SU-DHL-6 (cell line): ENCODE measurements around the gene SORCS2.

ENCODE experiments used
- H2AFZ ChIP-seq: fragments of 200-600 bp; sonication (generic); 2 replicates; pipeline ENCODE4 v1.6.1; 2014; ENCODE audit warnings: low read depth, mild to moderate bottlenecking, moderate library complexity, mixed read lengths, antibody characterized with exemption, low read length; ENCODE audit not compliant: severe bottlenecking
- H3F3A ChIP-seq: fragments of 200-600 bp; shearing (Covaris generic); 2 replicates; pipeline ENCODE4 v1.6.0; 2016; ENCODE audit warnings: antibody characterized with exemption, mild to moderate bottlenecking; ENCODE audit not compliant: insufficient read depth
- H3K27ac ChIP-seq: fragments of 200-600 bp; sonication (generic); 2 replicates; pipeline ENCODE4 v1.5.1; 2016; ENCODE audit warnings: low read depth, mild to moderate bottlenecking, low read length, moderate library complexity, mixed read lengths
- H3K27me3 ChIP-seq: fragments of 200-600 bp; sonication (generic), shearing (Covaris generic); 2 replicates; pipeline ENCODE4 v1.6.0; 2014; ENCODE audit warnings: mild to moderate bottlenecking, low read length
- H3K36me3 ChIP-seq: fragments of 200-600 bp; sonication (generic); 2 replicates; pipeline ENCODE4 v1.6.1; 2014; ENCODE audit warnings: mild to moderate bottlenecking, low read length, mixed read lengths
- H3K4me2 ChIP-seq: fragments of 300-600, 200-600 bp; shearing (Covaris generic), sonication (generic); 2 replicates; pipeline ENCODE4 v1.6.0; 2014; ENCODE audit warnings: low read length, low read depth, mild to moderate bottlenecking; ENCODE audit not compliant: poor library complexity, severe bottlenecking
- H3K4me3 ChIP-seq: fragments of 200-600 bp; sonication (generic); 2 replicates; pipeline ENCODE4 v1.5.1; 2014; ENCODE audit warnings: antibody characterized with exemption, low read length, mild to moderate bottlenecking, mixed read lengths; ENCODE audit not compliant: insufficient read depth, poor library complexity, severe bottlenecking
- H3K79me2 ChIP-seq: fragments of 200-600 bp; sonication (generic); 2 replicates; pipeline ENCODE4 v1.6.1; 2014; ENCODE audit warnings: mild to moderate bottlenecking, low read length, moderate library complexity; ENCODE audit not compliant: insufficient read depth
- H3K9ac ChIP-seq: fragments of 200-600 bp; sonication (generic); 2 replicates; pipeline ENCODE4 v1.7.0; 2014; ENCODE audit warnings: mild to moderate bottlenecking, low read length
- H3K9me2 ChIP-seq: fragments of 200-600 bp; sonication (generic); replicated peaks from 2 replicates; pipeline ENCODE4 v1.6.1; 2014; ENCODE audit warnings: low read length; ENCODE audit not compliant: insufficient read depth
- H3K9me3 ChIP-seq: fragments of 200-600 bp; sonication (generic); 2 replicates; pipeline ENCODE4 v1.6.1; 2014; ENCODE audit warnings: low read length, mixed read lengths; ENCODE audit not compliant: insufficient read depth
- H4K20me1 ChIP-seq: fragments of 200-600 bp; sonication (generic); 2 replicates; pipeline ENCODE4 v1.6.1; 2014; ENCODE audit warnings: low read depth, mild to moderate bottlenecking, antibody characterized with exemption, low read length, moderate library complexity, mixed read lengths
- CTCF ChIP-seq: fragments of 200-600 bp; sonication (generic); IDR thresholded peaks from one replicate; pipeline ENCODE4 v1.5.1; 2017; ENCODE audit warnings: antibody characterized with exemption, mild to moderate bottlenecking, low read length, moderate library complexity; ENCODE audit not compliant: insufficient read depth, poor library complexity, severe bottlenecking
- EZH2phosphoT487 ChIP-seq: fragments of 200-600 bp; sonication (generic), shearing (Covaris generic); conservative IDR thresholded peaks from 2 replicates; pipeline ENCODE4 v1.6.1; 2018; ENCODE audit warnings: mild to moderate bottlenecking, antibody characterized with exemption, low read length, moderate library complexity, mixed read lengths

SORCS2 gene

DNA sequence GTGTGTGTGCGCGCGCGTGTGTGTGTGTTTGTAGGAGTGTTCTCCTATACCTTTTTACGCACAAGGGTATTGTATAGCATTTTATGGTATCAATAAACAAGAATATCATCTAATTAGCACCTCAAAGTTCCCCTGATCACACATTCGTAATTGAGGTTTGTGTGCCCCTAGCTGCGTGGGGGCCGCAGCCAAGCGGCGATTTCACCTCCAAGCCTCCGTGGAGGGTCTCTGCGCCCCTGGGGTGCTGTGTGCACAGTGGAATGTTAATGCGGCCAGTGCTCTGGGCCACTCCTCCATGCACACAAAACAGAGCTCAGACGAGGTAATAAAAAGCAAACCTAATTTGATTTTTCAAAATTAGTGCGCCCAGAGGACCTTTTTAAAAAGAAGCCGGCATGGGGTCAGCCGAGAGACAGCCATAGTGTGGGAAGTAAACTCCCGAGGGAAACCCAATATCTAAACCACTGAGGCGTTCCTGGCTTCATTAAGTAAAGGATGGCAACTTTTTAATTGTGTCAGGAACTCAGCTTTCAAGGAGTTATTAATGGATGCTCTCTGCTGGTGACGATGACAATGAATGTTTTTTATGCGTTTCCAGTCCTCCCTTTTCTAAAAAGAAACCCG lies 110.6 kb downstream of the SORCS2 start:
- Histone ChIP-seq H3K36me3 (no peaks in the 10 kb centered on the region), H3K27ac (no peak overlapping the region), H2AFZ (no peak overlapping the region), H3K9me3 (no peaks in the 10 kb centered on the region), H3K4me2 (no peak overlapping the region), H3K27me3 (no peaks in the 10 kb centered on the region), H3K79me2 (no peaks in the 10 kb centered on the region), H3K4me3 (no peak overlapping the region), H4K20me1 (no peaks in the 10 kb centered on the region), H3K9me2 (no peaks in the 10 kb centered on the region), H3K9ac (no peak overlapping the region), H3F3A (no peaks in the 10 kb centered on the region)
- TF ChIP-seq EZH2phosphoT487 (no peak), CTCF (no peak)

DNA sequence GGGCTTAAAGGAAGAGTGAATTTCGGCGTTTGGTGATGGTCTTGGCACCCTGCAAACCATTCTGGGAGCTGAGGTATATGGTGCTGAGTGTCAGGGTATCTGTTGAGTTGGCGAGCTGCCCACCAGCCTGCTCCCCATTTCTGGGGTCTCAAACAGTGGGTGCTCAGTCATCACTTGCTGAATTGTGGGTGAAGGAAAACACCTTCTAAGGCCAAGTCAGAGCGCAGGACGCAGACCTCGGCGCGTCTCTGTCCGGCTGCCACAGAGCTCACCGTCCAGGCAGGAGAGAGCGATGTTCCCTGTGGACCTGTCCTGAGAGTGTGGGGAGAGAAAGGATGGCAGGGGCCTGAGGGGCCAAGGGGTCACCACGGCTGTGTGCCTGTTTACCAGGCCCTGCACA lies 111.2 kb downstream of the SORCS2 start:
- Histone ChIP-seq H3K9ac (no peak overlapping the region), H3K79me2 (no peaks in the 10 kb centered on the region), H3F3A (no peaks in the 10 kb centered on the region), H3K27me3 (no peaks in the 10 kb centered on the region), H2AFZ (no peak overlapping the region), H3K27ac (no peak overlapping the region), H3K36me3 (no peaks in the 10 kb centered on the region), H3K4me3 (no peak overlapping the region), H3K9me2 (no peaks in the 10 kb centered on the region), H4K20me1 (no peaks in the 10 kb centered on the region), H3K4me2 (no peak overlapping the region), H3K9me3 (no peaks in the 10 kb centered on the region)
- no peak for TF ChIP-seq CTCF
- TF ChIP-seq EZH2phosphoT487: no peak

DNA sequence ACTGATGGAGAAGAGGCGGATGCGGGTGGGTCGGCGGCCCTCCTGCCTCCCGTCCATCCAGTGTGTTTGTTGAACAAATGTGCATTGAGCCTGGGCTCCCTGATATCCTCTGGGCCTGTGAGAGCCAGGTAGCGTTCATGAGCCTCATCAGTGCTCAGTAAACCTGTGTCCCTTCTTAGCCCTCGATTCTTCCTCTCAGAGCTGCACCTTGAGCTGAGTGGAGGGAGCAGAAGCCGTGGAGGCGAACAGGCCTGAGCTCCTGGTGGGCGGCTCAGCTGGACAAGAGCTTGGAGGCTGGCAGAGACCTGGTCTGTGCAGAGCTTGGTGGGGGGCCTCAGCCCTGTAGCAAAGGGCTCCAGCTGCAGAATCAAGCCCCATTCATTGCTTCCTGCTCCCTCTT lies 112.1 kb downstream of the SORCS2 start:
- H3K27me3 ChIP-seq: no peaks in the 10 kb centered on the region
- no peak overlapping the region for H3K9ac ChIP-seq
- no peak overlapping the region for H3K27ac ChIP-seq
- H3K36me3 ChIP-seq: no peaks in the 10 kb centered on the region
- no peaks in the 10 kb centered on the region for H3K9me2 ChIP-seq
- no peak overlapping the region for H2AFZ ChIP-seq
- H3K4me2 ChIP-seq: no peak overlapping the region
- no peaks in the 10 kb centered on the region for H4K20me1 ChIP-seq
- no peak for TF ChIP-seq EZH2phosphoT487
- TF ChIP-seq CTCF: no peak
- no peaks in the 10 kb centered on the region for H3F3A ChIP-seq
- no peak overlapping the region for H3K4me3 ChIP-seq
- no peaks in the 10 kb centered on the region for H3K79me2 ChIP-seq
- H3K9me3 ChIP-seq: no peaks in the 10 kb centered on the region
